Stimulated activated CD4-positive, alpha-beta T cell treated with anti-CD3 and anti-CD28 coated beads, Interleukin-2, amount 100 ng/mL, for 4 hours (primary cell): Measurements from ENCODE around the gene GP1BA.
A peak's percentile ranks its signal among the peaks of the same experiment; 100 is the strongest.

Experiments
- DNase-seq: peaks from one replicate; pipeline ENCODE4 v3.0.0-alpha.2; 2020; ENCODE audit warnings: low read depth

The GP1BA gene

GRCh38 chr17:4931963-4932362 is at the start of gene GP1BA:
TSS of gene GP1BA (plus strand) at chr17:4932277. CDS start at chr17:4932605, 328 bp downstream.
- DNase-seq: no peak

GRCh38 chr17:4884489-4884888 is 47.6 kb upstream of the GP1BA start:
- no peak for DNase-seq

DNA sequence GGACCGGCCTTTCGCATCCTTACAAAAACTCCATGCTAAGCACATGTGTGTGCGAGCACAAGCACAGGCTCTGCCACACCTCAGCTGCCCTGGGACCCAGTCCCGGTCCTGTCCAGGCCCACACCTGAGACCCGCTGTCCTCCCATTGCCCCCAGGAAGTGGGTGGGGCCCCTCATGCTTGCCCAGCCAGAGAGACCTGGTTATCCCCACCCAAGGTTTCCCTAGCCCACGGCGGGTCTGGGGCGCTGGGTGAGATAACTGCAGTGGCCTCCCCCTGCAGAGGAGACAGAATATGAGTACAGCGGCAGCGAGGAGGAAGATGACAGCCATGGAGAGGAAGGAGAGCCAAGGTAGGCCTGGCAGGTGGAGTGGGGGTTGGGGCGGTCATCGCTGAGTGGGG is 45.2 kb upstream of the GP1BA start:
- no peak for DNase-seq

DNA sequence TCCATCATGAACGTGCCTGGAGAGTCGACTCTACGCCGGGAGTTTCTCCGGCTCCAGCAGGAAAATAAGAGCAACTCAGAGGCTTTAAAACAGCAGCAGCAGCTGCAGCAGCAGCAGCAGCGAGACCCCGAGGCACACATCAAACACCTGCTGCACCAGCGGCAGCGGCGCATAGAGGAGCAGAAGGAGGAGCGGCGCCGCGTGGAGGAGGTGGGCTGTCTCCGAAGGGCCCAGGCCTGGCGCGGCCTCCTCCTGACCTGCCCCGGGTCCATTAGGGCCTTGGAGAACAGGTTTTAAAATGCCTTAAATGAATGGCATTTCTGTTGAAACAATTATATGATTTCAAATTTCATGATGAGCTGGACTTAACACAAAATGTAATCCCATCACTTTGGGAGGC is 44.5 kb upstream of the GP1BA start:
- DNase-seq: no peak

DNA sequence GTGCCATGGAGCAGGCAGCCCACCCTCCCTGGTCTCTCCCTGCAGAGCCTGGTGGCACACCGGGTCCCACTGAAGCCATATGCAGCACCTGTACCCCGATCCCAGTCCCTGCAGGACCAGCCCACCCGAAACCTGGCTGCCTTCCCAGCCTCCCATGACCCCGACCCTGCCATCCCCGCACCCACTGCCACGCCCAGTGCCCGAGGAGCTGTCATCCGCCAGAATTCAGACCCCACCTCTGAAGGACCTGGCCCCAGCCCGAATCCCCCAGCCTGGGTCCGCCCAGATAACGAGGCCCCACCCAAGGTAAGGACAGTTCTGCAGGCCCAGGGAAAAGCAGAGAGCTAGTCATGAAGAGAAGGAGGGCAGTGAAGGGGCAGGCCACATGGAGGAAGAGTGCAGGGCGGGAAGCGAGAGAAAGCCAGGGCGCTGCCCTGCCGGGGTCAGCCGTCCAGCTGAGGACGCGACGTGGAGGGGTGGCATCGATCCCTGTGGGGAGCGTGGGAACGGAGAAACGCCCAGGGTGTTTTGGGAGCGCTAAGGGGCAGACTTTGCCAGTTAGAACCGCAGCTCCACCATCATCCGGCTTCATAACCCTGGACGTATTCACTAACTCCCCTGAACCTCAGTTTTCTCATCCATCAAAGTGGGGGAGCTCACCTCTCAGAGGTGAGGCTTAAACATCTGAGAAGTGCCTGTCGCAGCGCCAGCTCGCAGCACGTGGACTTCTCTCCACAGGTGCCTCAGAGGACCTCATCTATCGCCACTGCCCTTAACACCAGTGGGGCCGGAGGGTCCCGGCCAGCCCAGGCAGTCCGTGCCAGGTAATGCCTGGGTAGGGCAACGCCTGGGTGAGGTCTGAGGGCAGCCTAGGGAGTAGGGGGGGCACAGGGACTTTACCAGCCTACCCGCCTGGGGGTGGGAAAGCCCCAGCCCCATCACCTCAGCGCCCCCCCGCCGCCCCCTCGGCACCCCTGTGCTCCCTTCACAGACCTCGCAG is 40.4 kb upstream of the GP1BA start:
- no peak for DNase-seq

GRCh38 chr17:4892499-4893221 is 39.4 kb upstream of the GP1BA start:
- no peak for DNase-seq

GRCh38 chr17:4893272-4893671 is 38.8 kb upstream of the GP1BA start:
- DNase-seq: no peak

DNA sequence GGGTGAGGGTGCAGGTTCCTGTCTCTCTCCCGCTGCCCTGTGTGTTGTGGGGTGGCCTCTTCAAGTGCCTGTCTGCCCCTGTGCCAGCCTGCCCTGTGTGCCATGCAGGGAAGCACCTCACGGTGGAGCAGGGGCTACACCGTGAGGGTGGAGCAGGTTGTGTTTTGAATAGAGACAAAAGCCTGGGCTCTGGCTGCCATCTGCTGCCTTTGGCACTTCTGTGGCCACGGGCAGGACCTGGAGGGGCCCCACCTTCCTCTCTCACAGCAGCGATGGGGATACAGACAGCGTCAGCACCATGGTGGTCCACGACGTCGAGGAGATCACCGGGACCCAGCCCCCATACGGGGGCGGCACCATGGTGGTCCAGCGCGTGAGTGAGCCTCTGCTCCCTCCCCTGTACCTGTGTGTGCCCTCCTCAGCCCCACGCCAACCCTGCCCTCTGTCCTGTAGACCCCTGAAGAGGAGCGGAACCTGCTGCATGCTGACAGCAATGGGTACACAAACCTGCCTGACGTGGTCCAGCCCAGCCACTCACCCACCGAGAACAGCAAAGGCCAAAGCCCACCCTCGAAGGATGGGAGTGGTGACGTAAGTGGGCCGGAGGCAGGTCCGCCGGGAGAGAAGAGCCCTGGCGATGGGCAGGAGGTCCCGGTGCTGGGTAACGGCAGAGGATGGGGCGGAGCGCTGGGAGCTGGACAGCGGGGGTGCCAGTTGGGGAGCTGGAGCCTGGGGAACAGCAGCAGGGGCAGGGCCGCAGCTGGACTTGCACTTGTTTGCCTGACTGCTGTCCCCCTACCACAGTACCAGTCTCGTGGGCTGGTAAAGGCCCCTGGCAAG is 38.1 kb upstream of the GP1BA start:
- no peak for DNase-seq

DNA sequence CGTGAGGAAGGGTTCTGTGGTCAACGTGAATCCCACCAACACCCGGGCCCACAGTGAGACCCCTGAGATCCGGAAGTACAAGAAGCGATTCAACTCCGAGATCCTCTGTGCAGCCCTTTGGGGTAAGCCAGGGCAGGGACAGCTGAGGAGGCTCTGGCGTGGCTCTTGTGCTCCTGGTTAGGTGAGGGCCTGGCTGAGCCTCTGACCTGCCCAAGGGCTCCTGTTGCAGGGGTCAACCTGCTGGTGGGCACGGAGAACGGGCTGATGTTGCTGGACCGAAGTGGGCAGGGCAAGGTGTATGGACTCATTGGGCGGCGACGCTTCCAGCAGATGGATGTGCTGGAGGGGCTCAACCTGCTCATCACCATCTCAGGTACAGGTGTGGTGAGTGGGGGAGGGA is 37.0 kb upstream of the GP1BA start:
- DNase-seq: no peak

DNA sequence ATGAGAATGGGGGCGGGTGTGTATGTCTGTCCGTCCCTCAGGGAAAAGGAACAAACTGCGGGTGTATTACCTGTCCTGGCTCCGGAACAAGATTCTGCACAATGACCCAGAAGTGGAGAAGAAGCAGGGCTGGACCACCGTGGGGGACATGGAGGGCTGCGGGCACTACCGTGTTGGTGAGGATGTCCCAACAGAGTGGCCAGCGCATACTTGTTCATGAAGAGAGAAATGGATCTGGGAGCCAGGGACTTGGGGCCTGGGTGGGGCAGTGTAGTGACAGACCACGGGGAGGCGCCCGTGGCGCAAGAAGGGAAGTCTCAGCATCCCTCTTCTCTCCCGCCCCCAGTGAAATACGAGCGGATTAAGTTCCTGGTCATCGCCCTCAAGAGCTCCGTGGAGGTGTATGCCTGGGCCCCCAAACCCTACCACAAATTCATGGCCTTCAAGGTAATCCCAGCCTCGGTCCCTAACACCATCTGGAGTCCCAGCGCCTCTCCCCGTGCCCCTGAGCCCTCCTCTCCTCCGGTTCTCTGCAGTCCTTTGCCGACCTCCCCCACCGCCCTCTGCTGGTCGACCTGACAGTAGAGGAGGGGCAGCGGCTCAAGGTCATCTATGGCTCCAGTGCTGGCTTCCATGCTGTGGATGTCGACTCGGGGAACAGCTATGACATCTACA is 36.3 kb upstream of the GP1BA start:
- DNase-seq: no peak

- DNase-seq: no peak
Measured at GRCh38 chr17:4896332-4897197, 35.5 kb upstream of the GP1BA start.

GRCh38 chr17:4897198-4897687 is 34.8 kb upstream of the GP1BA start:
- no peak for DNase-seq

DNA sequence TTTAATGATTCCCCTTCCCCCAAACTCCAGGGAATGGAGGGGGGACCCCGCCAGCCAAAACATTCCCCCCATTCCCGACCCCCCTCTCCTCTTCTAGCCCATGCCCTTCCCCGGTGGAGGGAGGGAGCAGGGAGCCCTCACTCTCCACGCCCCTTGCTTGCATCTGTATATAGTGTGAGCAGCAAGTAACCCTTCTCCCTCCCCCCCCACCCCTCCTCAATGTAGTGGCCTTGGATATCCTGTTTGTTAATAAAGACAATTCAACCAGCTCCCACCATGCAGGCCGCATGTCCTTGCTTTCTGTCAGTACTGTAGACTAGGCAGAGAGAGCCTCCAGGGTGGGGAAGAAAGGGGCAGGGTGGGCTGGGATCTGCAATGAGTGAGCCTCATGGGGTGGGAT is 34.3 kb upstream of the GP1BA start:
- DNase-seq: no peak

DNA sequence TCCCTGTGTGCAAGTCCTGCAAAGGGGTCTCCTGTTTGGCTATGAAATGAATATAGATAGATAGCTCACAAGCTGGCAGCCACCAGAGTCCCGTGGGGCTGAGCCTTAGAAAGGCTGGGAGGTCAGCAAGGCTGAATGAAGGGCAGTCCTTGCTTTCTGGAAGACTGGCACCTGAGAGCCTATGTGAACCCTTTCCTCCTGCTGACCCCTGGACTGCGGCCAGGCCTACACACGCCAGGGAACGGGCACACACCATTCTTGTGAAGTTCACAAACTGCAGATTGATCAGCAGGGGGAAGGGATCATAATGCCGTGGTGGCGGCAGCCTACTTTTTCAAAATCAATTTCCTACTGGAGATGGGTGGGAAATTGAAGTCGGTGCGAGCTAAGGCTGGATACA is 33.7 kb upstream of the GP1BA start:
- no peak for DNase-seq

- DNase-seq: no peak
Measured at GRCh38 chr17:4898927-4899326, 33.1 kb upstream of the GP1BA start.

GRCh38 chr17:4899341-4900230 is 32.5 kb upstream of the GP1BA start, which contains the start of gene C17orf107:
TSS of gene C17orf107 (plus strand) at chr17:4899536. CDS start at chr17:4899763, 227 bp downstream.
- DNase-seq: peak; percentile 98

DNA sequence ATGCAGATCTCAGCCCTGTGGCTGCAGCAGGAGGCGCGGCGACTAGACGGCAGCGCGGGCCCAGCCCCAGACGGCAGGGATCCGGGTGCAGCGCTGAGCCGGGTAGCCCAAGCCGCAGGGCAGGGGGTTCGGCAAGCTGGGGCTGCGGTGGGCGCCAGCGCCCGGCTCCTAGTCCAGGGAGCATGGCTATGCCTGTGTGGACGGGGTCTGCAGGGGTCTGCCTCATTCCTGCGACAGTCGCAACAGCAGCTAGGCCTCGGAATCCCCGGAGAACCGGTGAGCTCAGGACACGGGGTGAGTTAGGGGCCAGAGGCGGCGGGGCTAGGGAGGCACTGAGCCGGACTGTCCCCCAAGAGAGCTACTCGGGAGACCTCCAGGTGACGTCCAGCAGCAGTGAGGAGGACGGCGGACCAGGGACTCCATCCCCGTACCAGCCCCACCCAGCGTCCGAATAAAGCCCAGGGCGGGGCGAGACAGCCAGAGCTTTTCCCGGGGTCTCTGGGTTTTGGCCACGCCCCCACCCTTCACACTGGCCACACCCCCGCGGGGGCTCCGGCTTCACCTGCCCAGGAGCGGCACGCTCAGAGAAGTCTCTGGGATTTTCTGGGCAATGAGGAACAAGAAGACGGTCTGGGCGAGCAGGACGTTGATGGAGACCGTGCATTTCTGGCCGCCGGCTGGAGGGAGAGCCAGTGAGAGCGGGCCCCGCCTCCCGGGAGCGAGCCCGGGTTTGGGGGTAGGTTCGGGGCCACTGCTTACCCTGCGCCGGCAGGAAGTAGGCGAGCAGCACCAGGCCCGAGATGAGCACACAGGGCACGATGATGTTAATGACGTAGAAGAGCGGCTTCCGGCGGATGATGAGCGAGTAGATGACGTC is 31.6 kb upstream of the GP1BA start:
- DNase-seq: peak; percentile 41

- no peak for DNase-seq
Measured at GRCh38 chr17:4901108-4901647, 30.9 kb upstream of the GP1BA start.
